HG02798 (cell line): Measurements from ENCODE around the gene NIT2.
"Not testable (repeated sequence)": the region's sequence is repeated elsewhere in the genome, so short reads cannot be mapped to it uniquely, and the experiment has no call there.

ENCODE experiments used
- ATAC-seq: cut with Tn5 transposase; IDR thresholded peaks from one replicate; pipeline ENCODE4 v1.9.1; 2021; ENCODE audit warnings: mild to moderate bottlenecking; ENCODE audit not compliant: unreplicated experiment, poor library complexity

The NIT2 gene, protein sequence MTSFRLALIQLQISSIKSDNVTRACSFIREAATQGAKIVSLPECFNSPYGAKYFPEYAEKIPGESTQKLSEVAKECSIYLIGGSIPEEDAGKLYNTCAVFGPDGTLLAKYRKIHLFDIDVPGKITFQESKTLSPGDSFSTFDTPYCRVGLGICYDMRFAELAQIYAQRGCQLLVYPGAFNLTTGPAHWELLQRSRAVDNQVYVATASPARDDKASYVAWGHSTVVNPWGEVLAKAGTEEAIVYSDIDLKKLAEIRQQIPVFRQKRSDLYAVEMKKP

DNA sequence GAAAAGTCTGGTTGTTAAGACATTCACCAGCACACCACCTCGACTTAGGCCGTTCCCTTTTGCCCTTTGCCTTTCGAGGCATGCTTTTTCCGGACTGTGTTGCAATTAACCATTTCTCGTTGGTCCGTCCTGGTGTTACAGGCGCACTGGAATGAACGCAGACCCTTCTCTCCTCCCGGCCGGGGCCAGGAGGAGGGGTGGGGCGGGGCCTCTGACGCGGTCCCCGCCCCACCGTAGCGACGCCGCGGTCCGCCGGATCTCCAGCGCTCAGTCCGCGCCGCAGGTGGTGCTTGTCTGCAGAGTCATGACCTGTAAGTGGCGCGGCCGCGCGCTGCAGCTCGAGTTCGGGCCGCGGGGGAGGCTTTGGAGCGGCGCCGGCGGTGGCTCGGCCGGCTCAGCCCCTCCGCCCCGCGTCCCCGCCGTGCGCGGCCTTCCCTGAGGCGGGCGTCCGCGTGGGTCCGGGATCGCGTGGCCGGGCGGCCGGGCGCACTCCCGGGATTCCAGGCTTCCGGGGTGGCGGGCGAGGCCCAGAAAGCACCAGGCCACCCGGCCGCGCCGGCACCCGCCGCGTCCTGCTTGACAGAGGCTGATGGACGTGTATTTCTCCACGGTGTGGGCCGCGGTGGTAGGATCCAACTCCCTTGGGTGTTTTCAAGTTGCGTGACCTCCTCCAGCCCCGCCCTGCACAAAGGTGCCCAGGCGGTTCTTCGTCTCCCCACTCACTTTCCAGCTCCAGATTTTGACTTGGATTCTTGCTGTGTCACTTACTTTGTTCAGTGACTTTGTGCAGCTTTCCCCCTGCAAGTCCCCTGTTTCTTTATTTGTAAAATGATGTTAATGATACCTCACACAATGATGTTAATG, at the start of gene NIT2:
Gene NIT2, plus strand, starts transcription at position 270 of the 864 bp plus-strand sequence. Its CDS starts 35 bp downstream, at position 305.
- ATAC-seq: peak; percentile 98

DNA sequence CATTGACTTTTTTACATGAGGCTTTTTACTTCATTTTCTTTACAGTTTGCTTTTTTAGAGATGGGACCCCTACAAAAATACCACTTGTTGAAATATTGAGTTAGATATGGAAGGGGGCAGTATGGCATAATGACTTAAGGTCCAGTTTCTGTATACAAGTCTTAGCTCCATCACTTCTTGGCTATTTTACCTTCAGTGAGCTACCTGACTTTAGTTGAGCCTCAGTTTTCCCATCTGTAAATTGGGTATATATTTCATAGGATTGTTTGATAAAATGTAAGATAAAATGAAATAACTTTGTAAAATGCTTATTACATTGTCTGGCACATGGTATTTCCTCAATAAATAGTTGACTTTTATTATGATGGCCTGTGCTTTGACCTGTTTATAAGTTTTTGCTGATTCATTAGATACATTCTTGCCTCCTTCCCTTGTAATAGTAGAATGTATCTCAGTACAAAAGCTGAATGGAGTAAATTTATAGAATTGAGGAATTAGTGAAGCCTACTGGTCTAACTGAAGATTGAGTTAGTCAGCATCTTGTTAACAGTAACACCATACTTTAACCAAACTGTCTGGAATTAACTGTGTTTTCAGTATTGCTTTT, 46.2 kb upstream of the NIT2 start:
- no peak for ATAC-seq

DNA sequence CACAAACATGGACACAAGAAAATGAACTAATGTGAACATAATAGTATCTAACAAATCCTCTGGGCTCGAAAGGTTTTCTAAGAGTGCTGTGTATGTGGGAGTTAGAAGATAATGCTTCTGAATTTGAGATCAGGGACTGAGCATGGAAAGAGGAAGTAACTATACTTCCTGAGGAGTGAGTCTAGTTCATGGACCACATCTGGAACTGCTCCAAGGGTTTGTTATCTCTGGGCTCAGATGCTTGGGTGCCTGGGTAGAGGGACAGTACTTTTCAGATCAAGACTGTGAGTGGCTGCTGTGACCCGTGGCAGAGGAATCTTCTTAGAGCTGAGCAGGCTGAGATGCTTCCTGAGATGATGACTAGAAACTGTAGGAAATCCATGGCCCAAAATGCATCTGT, 45.2 kb upstream of the NIT2 start:
- no peak for ATAC-seq

DNA sequence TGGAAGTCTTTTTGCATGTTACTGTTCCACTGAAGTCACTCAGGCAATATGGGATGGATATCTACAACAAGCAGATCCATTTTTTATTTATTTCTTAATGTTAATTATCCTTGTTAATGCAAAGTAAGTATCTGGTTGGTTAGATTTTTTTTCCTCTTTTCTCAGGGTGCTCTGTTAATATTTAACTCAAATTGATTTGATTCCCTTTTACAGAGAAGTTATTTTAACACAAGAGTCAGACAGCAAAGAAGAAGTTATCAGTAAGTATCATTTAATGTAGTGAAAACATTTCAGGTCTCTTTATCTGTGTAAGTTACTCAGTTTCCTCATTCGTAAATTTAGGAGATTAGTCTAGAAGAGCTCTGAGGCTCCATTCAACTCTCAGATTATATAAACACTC, 39.5 kb upstream of the NIT2 start:
- ATAC-seq: no peak

DNA sequence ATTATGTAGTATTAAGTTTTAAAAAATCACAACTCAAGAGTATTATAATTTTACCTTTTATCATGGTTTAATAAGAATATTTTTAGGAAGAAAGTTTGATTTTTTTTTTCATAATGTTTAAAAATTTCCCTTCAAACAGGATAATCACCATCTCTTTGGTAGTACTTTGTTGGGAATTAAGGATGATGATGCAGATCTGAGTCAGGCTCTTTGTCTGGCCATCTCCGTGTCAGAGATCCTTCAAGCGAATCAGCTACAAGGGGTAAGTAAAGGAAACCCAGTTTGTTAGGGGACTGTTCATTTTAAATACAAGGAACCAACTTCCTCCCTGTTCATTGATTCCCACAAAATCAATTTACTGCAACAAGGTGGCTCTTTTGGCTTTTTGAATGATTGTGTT, 36.8 kb upstream of the NIT2 start:
- ATAC-seq: no peak

DNA sequence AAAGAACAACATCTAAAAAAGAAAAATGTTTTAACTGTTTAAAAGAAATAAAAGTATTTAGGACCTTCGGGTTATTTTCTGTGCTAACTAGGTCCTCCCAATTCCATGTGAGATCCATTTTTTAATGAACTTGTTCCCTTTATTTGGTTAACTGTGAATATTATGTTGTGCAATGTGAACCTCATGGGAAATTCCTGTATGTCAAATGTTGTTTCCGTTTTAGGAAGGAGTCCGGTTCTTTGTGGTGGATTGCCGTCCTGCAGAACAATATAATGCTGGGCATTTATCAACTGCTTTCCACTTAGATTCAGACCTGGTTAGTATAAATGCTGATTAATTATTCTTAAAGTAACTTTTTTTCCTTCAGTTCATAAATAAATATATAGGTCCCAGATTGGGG, 35.5 kb upstream of the NIT2 start:
- no peak for ATAC-seq

DNA sequence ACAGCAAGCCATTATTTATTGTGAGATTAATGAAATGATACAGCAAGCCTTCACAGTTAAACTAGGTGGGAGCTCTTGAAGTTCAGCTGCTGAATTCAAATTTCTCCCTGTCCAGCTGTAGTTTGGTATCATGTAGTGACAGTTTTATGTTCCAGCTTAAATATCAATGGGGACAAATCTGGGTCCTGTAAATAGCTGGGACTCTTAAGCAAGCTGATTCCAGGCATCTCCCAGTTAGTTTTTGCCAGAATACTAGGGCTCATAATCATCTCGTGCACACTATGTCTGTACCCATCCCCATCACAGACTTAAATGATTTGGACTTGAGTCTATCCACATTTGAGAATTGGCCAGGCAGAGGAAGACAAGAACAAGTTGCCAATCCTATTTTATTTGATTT, 27.9 kb upstream of the NIT2 start:
- no peak for ATAC-seq

DNA sequence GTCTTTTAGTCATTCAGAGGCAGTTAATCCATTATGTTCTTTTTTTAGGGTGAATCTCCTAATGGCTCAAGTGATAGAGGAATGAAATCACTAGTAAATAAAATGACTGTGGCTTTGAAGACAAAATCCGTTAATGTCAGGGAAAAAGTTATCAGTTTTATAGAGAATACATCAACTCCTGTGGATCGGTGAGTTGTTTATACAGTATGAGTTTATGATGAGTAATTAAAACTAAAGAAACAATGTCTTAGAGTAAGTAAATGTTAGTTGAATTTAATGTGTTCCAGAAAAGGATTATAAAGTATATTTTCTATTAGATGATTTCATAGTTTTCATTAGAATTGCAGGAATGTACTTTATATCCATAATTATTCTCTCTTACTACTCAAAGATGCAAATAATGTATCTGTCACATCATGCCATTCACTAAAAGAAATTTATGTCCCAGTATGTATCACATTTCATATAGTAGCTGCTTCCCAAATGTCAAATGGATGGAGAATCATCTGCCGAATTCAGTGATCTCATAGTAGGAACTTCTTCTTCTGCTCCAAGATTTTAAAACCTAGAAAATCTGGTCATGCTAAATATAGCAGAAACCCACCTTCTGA, 24.1 kb upstream of the NIT2 start:
- no peak for ATAC-seq

DNA sequence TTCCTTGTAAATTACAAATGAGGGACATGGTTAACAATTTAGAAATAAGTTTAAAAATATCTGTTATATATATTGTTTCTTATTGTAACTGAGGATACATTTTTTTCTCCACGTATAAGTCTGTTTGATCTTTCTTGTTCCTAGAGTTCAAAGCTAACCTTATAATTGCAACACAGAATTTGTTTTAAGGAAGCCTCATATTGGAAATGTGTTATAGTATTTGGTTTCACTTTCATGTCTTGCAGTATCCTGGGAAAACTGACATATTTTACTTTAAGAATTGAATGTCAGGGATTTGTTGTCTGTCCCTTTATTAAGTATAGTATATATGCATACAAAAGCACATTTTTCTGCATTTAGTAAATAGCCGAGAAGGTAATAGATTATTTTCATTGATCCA, 23.5 kb upstream of the NIT2 start:
- ATAC-seq: no peak

DNA sequence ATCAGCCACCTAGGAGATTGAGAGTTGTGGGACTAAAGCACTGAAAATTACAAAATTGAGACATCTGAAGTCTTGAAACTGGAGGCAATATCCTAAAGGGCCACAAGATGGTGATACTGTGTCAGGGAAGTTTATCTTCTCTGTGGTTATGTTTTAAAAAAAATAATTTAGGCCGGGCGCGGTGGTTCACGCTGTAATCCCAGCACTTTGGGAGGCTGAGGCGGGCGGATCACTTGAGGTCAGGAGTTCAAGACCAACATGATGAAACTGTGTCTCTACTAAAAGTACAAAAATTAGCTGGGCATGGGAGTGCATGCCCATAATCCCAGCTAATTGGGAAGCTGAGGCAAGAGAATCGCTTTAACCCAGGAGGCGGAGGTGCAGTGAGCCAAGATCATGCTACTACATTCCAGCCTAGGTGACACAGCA, 17.9 kb upstream of the NIT2 start:
- ATAC-seq: peak; percentile 71

DNA sequence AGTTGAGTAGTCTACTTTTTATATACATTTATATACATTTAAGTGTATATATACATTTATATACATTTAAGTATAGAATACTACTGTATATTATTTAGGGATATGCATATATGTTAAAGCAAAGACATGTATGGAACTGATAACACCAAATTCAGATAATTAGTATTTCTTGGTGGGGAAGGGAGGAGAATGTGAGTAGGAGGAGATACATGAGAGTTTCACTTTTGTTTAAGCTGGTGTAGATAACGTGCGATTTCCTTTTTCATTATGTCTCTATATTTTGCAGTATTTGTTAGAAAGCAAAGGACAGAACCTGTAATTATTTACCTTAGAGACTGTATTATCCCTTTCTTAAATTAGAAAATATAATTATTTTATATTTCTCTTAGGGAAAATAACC, 16.6 kb upstream of the NIT2 start:
- ATAC-seq: no peak

DNA sequence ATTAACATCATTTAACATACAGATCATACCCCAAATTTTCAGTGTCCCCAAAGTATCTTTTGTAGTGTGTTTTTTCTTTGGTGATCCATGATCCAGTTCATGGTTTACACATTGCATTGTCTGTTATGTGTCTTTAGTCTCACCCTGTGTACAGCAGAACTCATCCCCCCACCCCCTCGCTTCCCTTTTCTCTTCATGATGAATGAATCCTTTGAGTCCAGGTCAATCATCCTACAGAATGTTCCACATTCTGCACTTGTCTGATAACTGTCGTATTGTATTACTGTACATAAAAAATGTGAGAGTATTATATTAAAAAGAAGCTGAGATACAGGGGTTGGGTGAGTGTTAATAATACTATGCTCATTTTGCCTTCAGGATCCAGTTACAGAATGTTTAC, 14.6 kb upstream of the NIT2 start:
- ATAC-seq: no peak

DNA sequence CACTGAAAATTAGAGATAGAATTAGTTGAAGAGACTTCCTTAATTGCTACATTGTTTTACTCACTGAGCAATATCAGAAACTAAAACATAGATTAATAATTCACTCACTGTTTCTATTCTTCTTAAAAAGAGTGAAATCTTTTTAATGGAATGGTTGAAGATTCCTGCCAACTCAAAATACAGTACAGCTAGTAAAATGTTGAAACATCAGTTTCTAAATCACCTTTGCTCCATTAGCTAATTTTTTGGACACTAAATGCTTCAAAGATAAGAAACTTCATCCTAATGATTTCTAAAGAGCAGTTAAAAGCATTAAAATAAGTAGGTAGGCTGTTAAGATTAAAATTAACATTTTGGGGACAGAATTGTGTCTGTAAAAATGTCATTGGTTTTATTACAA, 10.5 kb upstream of the NIT2 start:
- ATAC-seq: no peak

DNA sequence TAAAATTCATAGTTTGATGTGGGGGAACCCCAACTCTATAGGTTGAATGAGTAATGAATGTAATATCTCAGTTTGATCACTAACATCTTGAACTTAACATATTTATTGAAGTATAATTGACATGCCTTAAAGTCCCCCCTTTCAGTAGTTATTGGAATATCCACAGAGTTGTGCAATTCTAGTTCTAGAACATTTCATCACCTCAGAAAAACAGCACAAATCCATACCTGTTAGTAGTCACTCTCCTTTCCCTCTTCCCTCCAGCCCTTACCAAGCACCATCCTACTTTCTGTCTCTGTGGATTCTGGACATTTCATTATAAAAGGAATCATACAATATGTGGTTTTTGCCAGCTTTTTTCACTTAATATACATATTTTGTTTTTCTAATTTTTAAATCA, 8.7 kb upstream of the NIT2 start:
- ATAC-seq: no peak

DNA sequence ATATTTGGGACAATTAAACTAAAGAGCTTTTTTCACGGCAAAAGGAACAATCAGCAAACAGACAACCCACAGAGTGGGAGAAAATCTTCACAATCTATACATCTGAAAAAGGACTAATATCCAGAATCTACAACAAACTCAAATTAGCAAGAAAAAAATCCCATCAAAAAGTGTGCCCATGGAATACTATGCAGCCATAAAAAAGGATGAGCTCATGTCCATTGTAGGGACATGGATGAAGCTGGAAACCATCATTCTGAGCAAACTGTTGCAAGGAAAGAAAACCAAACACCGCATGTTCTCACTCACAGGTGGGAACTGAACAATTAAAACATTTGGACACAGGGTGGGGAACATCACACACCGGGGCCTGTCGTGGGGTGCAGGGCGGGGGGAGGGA, 7.2 kb upstream of the NIT2 start:
- ATAC-seq: not testable (repeated sequence)

DNA sequence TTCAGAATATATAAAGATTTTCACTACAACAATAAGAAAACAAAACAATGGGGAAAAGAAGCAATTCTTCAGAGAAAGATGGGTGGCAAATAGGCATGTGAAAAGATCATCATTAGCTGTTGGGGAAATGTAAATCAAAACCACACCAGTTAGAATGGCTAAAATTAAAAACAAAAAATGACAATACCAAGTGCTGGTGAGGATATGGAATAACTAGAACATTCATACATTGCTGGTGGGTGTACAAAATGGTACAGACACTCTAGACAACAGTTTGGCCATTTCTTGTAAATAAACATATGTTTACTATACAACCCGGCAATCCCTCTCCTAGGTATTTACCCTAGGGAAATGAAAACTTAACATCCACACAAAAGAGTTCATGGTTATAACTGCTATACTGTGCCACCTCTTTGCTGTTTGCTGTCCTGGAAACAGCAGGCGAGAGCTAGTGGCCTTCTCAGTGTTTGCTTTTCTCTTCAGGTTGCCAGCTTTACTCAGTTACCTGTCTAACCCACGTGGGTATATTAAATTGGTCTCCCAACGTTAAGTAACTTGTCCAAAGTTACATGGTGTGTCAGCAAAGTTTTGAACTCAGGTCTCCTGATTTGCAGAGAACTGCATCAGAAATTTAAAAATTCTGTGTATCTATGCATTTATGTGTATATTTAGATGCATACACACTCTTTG, 4.6 kb upstream of the NIT2 start:
- ATAC-seq: no peak

DNA sequence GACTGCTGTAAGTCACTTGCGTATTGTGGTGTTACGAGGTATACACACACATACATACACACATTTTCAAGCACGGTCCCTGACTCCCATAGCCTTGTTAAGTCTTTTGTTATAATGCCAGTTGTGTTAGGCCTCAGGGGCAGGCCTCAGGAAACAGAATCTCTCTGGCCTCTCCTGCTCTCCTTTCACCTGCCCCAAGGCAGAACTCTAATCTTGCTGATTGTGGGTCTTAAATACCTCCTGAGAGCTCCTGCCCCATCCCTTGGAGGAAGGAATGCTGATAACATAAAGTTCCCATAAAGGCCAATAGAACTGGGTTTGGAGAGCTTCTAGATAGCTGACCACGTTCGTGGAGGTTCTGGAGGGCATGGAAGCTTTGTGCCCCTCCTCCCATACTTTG, 3.9 kb upstream of the NIT2 start:
- no peak for ATAC-seq

DNA sequence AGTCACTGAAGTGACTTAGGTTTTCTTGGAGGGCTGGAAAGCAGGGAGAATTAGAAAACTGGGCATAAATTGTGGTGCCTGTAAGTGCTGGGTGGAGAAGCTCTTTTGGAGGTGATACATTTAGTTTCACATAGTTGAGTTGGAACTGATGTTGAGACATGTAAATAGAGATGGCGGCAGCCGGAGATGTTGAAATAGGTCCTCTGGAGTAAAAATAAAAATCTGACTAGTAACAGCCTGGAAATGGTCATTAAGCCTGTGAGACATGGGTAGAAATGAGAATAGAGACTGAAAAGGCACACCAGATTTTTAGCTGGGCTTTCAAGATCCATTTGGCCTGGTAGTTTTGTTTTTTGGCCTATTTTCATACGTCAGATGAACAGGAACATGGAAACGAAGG, 2.9 kb upstream of the NIT2 start:
- no peak for ATAC-seq

DNA sequence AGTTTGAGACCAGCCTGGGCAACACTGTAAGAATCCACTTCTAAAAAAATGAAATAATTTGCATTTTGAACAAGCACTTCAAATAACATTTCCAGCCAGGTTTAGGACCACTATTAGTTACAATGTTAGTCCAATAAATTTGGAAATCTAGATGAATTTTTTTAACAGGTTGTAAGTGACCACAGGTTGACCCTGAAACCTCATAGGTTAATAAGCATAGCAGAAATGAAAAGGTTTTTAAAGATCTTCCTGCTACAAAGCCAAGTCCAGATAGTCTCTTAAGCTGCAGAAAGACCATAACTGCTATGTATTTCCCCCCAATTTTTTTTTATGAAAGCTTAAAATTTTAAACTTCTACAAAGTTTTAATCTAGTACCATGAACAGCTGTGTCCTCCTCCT, 1.5 kb upstream of the NIT2 start:
- no peak for ATAC-seq

DNA sequence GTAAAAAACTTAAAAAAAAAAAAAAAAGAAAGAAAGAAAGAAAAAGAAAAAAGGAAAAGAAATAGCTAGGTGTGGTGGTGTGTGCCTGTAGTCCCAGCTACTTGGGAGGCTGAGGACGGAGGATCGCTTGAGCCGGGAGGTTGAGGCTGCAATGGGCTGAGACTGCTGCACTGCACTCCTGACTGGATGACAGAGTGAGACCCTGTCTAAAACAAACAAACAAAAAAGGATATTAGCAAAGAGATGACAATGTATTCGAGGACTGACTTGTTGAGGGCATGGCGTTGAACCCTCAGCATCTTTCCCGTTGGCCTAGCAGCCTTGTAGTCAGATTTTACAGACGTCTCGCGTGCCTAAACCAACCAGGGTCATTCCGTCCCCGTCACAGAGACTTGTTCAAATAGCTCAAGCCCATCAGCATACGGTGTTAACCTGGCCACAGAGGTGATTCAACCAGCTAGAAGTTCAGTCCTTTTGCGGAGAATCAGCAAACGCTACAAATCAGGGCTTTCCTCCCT, 528 bp upstream of the NIT2 start:
- ATAC-seq: no peak
